Type B pancreatic cell (in vitro differentiated cells): Measurements from ENCODE around the gene FYN. TPM values are rescaled to one million over a fixed set of nuclear protein-coding genes. Genes with fewer than 3 reads are reported as not detected.
"Not testable (repeated sequence)": the region's sequence is repeated elsewhere in the genome, so short reads cannot be mapped to it uniquely, and the experiment has no call there.

ENCODE experiments used
- DNase-seq: peaks from one replicate; pipeline ENCODE4 v3.0.0; 2021; ENCODE audit warnings: mixed read lengths; ENCODE audit not compliant: unreplicated experiment; ENCODE audit errors: extremely low spot score
- H3K27ac Mint-ChIP-seq: 2 replicates; pipeline ENCODE4 v1.8.0; 2021; ENCODE audit warnings: mild to moderate bottlenecking, mixed read lengths
- H3K27me3 Mint-ChIP-seq: 2 replicates; pipeline ENCODE4 v1.8.0; 2021; ENCODE audit warnings: mixed read lengths
- H3K36me3 Mint-ChIP-seq: 2 replicates; pipeline ENCODE4 v1.8.0; 2021; ENCODE audit warnings: mixed read lengths
- H3K4me1 Mint-ChIP-seq: one replicate; pipeline ENCODE4 v1.8.0; 2021; ENCODE audit warnings: mixed read lengths; ENCODE audit not compliant: unreplicated experiment
- H3K4me3 Mint-ChIP-seq: 2 replicates; pipeline ENCODE4 v1.8.0; 2021; ENCODE audit warnings: mild to moderate bottlenecking, mixed read lengths
- H3K9me3 Mint-ChIP-seq: 2 replicates; pipeline ENCODE4 v1.8.0; 2021; ENCODE audit warnings: mixed read lengths
- CTCF ChIP-seq: fragments of 200-600 bp; sonication (generic); conservative IDR thresholded peaks from 2 replicates; pipeline ENCODE4 v1.5.0; 2021; ENCODE audit warnings: antibody characterized with exemption, mild to moderate bottlenecking
- total RNA-seq: library from RNA; stranded (reverse); gene quantifications from 2 replicates; pipeline ENCODE4 v1.2.1, GENCODE V29; 2021; ENCODE audit warnings: low replicate concordance

Gene FYN
- total RNA-seq, 1 donor from 2014 or later, result 131 TPM

GRCh38 chr6:111642463-111643158 is 230.6 kb downstream of the FYN start:
- Mint-ChIP-seq H3K27ac (peak overlapping the region; percentile 62), H3K36me3 (peaks cover 7% of the 10 kb centered on the region), H3K27me3 (no peaks in the 10 kb centered on the region), H3K9me3 (no peaks in the 10 kb centered on the region), H3K4me1 (peaks cover 7% of the 10 kb centered on the region), H3K4me3 (no peak overlapping the region)
- peak; percentile 71 for TF ChIP-seq CTCF
- DNase-seq, result peak; percentile 45

GRCh38 chr6:111639266-111639665 is 234.0 kb downstream of the FYN start:
- TF ChIP-seq CTCF, result no peak
- H3K27ac Mint-ChIP-seq, result no peak overlapping the region
- no peak overlapping the region for H3K4me3 Mint-ChIP-seq
- H3K27me3 Mint-ChIP-seq, result no peaks in the 10 kb centered on the region
- H3K36me3 Mint-ChIP-seq, result peaks cover 7% of the 10 kb centered on the region
- no peak for DNase-seq
- H3K9me3 Mint-ChIP-seq, result no peaks in the 10 kb centered on the region
- H3K4me1 Mint-ChIP-seq, result peaks cover 7% of the 10 kb centered on the region

- not testable (repeated sequence) for DNase-seq, H3K4me3 Mint-ChIP-seq, H3K27me3 Mint-ChIP-seq, H3K27ac Mint-ChIP-seq, H3K36me3 Mint-ChIP-seq, H3K9me3 Mint-ChIP-seq
- peaks cover 16% of the 10 kb centered on the region for H3K4me1 Mint-ChIP-seq
Observed at GRCh38 chr6:111634981-111635380, 238.3 kb downstream of the FYN start.

- Mint-ChIP-seq H3K9me3 (no peaks in the 10 kb centered on the region), H3K4me1 (peaks cover 16% of the 10 kb centered on the region), H3K27ac (no peak overlapping the region)
Observed at GRCh38 chr6:111633822-111634221, 239.4 kb downstream of the FYN start.

GRCh38 chr6:111632468-111633247 is 240.6 kb downstream of the FYN start:
- Mint-ChIP-seq H3K27me3 (no peaks in the 10 kb centered on the region), H3K4me1 (peaks cover 28% of the 10 kb centered on the region), H3K36me3 (no peaks in the 10 kb centered on the region), H3K9me3 (no peaks in the 10 kb centered on the region), H3K4me3 (no peak overlapping the region), H3K27ac (peak overlapping the region; percentile 32)
- DNase-seq, result no peak
- TF ChIP-seq CTCF, result no peak

More at GRCh38 chr6:111633822-111634221, 239.4 kb downstream of the FYN start:
- no peaks in the 10 kb centered on the region for H3K36me3 Mint-ChIP-seq
- TF ChIP-seq CTCF, result no peak
- H3K4me3 Mint-ChIP-seq, result no peak overlapping the region
- DNase-seq, result no peak
- no peaks in the 10 kb centered on the region for H3K27me3 Mint-ChIP-seq

GRCh38 chr6:111631903-111632460 is 241.3 kb downstream of the FYN start:
- Mint-ChIP-seq H3K27me3 (no peaks in the 10 kb centered on the region), H3K36me3 (no peaks in the 10 kb centered on the region), H3K4me3 (no peak overlapping the region), H3K27ac (no peak overlapping the region), H3K9me3 (no peaks in the 10 kb centered on the region), H3K4me1 (peaks cover 28% of the 10 kb centered on the region)
- DNase-seq, result no peak
- no peak for TF ChIP-seq CTCF
